Fibroblast of villous mesenchyme (primary cell): ENCODE results near the gene RNF220. TPM values are rescaled to one million over a fixed set of nuclear protein-coding genes. Genes with fewer than 3 reads are reported as not detected.
A peak's percentile ranks its signal among the peaks of the same experiment; 100 is the strongest.

Experiments used
- DNase-seq: peaks from one replicate; pipeline ENCODE4 v3.0.0-alpha.2; 2010; ENCODE audit warnings: low read depth
- H3K4me3 ChIP-seq: 2 replicates; pipeline ENCODE4 v1.5.1; 2011; ENCODE audit warnings: low read depth, mild to moderate bottlenecking, low read length
- CTCF ChIP-seq: IDR thresholded peaks from 2 replicates; pipeline ENCODE4 v1.5.1; 2012; ENCODE audit warnings: low read depth, mild to moderate bottlenecking, low read length; ENCODE audit not compliant: insufficient read depth
- total RNA-seq: library from RNA; depleted of rRNA; stranded (reverse); fragments of >200 nt; gene quantifications from 2 replicates; pipeline ENCODE4 v1.2.3, GENCODE V29; 2012

Gene RNF220
- total RNA-seq, 1 donor = 47.5 TPM

- TF ChIP-seq CTCF = peak; percentile 63
- no peak overlapping the region for H3K4me3 ChIP-seq
- DNase-seq = peak; percentile 65
Measured at GRCh38 chr1:44677201-44677766, 272.2 kb downstream of the RNF220 start.

- TF ChIP-seq CTCF = no peak
- no peak for DNase-seq
- H3K4me3 ChIP-seq = no peak overlapping the region
Measured at GRCh38 chr1:44678120-44678519, 273.1 kb downstream of the RNF220 start.

DNA sequence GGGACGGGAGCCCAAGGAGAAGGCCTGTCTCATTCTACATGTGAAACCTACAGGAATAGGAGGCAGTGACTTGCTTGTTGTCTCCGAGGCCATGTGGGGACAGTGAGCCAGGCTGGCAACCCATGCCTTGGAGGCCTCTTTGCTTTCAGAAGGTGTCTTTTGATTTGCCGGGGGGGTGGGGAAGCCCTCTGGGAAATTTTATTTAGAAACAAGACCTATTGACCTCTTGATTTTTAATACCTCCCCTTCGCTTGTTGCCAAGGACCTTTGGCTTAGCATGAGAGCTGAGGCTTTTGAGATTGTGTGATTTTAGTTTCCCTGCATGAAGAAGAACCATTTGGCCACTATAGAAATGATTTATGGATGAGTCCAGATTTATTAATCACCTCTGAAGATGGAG, 273.6 kb downstream of the RNF220 start:
- TF ChIP-seq CTCF = no peak
- H3K4me3 ChIP-seq = no peak overlapping the region
- no peak for DNase-seq

- TF ChIP-seq CTCF = no peak
- no peak for DNase-seq
- H3K4me3 ChIP-seq = no peak overlapping the region
Measured at GRCh38 chr1:44679468-44679867, 274.4 kb downstream of the RNF220 start.

DNA sequence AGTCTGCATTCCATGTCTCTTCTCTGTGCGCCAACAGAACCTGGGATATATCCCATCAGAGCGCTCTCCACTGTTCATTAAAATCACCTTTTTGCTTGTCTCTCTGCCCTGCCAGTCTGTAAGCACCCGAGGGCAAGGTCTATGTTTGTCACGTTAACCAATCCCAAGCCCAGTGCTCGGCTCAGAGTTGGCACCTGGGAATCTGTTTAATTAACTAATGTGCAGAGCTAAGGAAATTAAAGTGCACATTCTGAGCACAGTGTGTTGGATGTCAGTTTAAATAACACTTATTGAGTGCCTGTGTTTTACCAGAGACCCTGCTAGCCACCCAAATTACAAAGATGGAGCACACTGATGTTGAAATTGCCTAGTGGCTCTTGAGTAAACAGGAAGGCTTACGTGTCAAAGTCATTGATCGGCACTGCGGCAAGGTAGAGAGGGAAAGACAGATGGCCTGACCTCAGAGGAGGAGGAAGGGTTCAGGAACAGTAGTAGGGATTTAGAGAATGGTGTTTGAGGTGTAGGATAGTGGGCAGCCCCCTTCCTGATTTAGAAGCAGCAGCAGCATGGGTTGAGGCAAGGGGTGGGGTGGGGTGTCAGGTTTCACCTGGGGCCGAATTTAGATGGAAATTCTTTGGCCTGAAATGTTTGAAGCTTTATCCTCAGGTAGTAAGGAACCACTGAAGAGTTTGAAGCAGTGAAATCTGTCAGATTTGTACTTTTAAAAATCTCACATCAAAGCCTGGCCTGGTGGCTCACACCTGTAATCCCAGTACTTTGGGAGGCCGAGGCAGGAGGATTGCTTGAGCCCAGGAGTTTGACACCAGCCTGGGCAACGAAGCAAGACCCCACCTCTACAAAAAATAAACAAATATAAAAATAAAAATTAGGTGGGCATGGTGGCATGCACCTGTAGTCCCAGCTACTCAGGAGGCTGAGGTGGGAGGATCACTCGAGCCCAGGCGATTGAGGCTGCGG, 277.1 kb downstream of the RNF220 start:
- no peak for TF ChIP-seq CTCF
- no peak for DNase-seq
- no peak overlapping the region for H3K4me3 ChIP-seq

DNA sequence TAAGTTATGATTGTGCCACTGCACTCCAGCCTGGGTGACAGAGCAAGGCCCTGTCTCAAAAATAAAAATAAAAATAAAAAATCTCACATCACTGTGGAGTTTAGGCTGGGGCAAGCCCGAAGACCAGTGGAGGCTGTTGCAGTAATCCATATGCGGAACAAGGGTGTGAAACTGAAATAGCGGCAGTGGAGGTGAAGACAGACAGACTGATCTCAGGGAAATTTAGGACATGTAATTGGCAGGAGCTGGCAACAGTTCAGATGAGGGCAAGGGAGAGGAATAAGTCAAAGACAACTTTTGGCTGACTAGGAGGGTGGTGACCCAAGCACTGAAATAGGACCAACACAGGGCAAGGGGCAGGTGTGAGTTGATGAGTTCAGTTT, 277.8 kb downstream of the RNF220 start:
- no peak for TF ChIP-seq CTCF
- no peak overlapping the region for H3K4me3 ChIP-seq
- no peak for DNase-seq

DNA sequence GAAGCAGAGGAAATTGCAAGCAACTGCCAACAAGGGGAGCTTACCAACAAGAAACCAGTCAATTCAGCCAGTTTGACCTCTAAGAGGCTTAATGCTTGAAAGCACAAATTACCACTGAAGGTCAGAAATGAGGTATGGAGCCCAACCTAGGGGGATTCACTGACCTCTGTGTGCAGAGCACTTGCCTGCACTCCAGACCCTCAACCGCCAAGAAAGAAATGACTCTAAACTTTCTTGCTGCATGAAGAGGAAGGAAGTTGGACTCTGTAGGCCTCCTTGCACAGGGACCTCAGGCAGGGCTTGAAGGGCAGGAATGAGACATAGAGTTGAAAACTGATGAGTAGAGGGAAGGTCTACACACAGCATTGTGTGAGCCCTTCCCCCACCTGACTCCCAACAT, 279.5 kb downstream of the RNF220 start:
- no peak for TF ChIP-seq CTCF
- no peak overlapping the region for H3K4me3 ChIP-seq
- no peak for DNase-seq
